Renal pelvis (tissue), 4 donors: ENCODE data around the gene P2RX2. TPM values are rescaled to one million over a fixed set of nuclear protein-coding genes. Genes with fewer than 3 reads are reported as not detected.
"Not testable (repeated sequence)": the region's sequence is repeated elsewhere in the genome, so short reads cannot be mapped to it uniquely, and the experiment has no call there.

ENCODE experiments used
- DNase-seq: peaks from one replicate; pipeline ENCODE4 v3.0.0-alpha.2; 2013
- polyA plus RNA-seq, 3 donors: library from polyadenylated mRNA; unstranded; fragments of 120-200 nt; gene quantifications; one replicate each; pipeline ENCODE4 v1.2.1, GENCODE V29; 2013; ENCODE audit not compliant: insufficient read length in 3 of 3

Gene P2RX2
- polyA plus RNA-seq, 3 donors: 1.6 to 1.8 (median 1.6) TPM

GRCh38 chr12:132582582-132583410 is 35.8 kb upstream of the P2RX2 start:
- DNase-seq: no peak

- no peak for DNase-seq
These were observed 35.2 kb upstream of the P2RX2 start for GRCh38 chr12:132583411-132583710.

GRCh38 chr12:132583736-132584135 is 34.8 kb upstream of the P2RX2 start:
- no peak for DNase-seq

GRCh38 chr12:132584429-132584828 is 34.1 kb upstream of the P2RX2 start:
- DNase-seq: no peak

GRCh38 chr12:132585177-132585576 is 33.4 kb upstream of the P2RX2 start:
- DNase-seq: no peak

- DNase-seq: no peak
These were observed 31.6 kb upstream of the P2RX2 start for GRCh38 chr12:132586929-132587328.

- no peak for DNase-seq
These were observed 30.8 kb upstream of the P2RX2 start for GRCh38 chr12:132587781-132588180.

- no peak for DNase-seq
These were observed 30.3 kb upstream of the P2RX2 start for GRCh38 chr12:132588319-132588718.

GRCh38 chr12:132588821-132589669 is 29.5 kb upstream of the P2RX2 start:
- no peak for DNase-seq

GRCh38 chr12:132591107-132591935 is 27.3 kb upstream of the P2RX2 start:
- DNase-seq: no peak

GRCh38 chr12:132592282-132592970 is 26.1 kb upstream of the P2RX2 start:
- DNase-seq: no peak

- DNase-seq: no peak
These were observed 25.5 kb upstream of the P2RX2 start for GRCh38 chr12:132593071-132593470.

- DNase-seq: no peak
These were observed 25.1 kb upstream of the P2RX2 start for GRCh38 chr12:132593521-132593920.

- peak; percentile 96 for DNase-seq
These were observed 24.6 kb upstream of the P2RX2 start for GRCh38 chr12:132593938-132594358.

- no peak for DNase-seq
These were observed 23.4 kb upstream of the P2RX2 start for GRCh38 chr12:132595183-132595582.

GRCh38 chr12:132596016-132596415 is 22.6 kb upstream of the P2RX2 start:
- DNase-seq: no peak

- DNase-seq: peak; percentile 76
These were observed 21.0 kb upstream of the P2RX2 start for GRCh38 chr12:132597333-132598316.

- DNase-seq: not testable (repeated sequence)
These were observed 19.1 kb upstream of the P2RX2 start for GRCh38 chr12:132599502-132599901.

GRCh38 chr12:132600048-132601032 is 18.2 kb upstream of the P2RX2 start:
- peak; percentile 85 for DNase-seq
